SK-N-MC (cell line): ENCODE measurements around the gene FRMD4A.

ENCODE experiments used
- EZH2 ChIP-seq: fragments of 200-600 bp; sonication (generic); IDR thresholded peaks from one replicate; pipeline ENCODE4 v1.6.1; 2017; ENCODE audit warnings: antibody characterized with exemption
- POLR2AphosphoS5 ChIP-seq: IDR thresholded peaks from 2 replicates; pipeline ENCODE4 v1.6.1; 2012; ENCODE audit warnings: mild to moderate bottlenecking, low read depth, low read length, borderline replicate concordance

- TF ChIP-seq POLR2AphosphoS5 (no peak), EZH2 (no peak)
Observed at GRCh38 chr10:13668126-13668525, 662.6 kb downstream of the FRMD4A start.
